Stomach (tissue), 4 donors: Measurements from ENCODE around the gene ITPRIP.

Experiments
- POLR2A ChIP-seq, 4 donors: fragments of 450-650 bp; IDR thresholded peaks; one replicate each; pipeline ENCODE4 v1.6.1; 2016; ENCODE audit warnings: antibody characterized with exemption in 4 of 4, control low read depth in 2 of 4, mild to moderate bottlenecking in 1 of 4, moderate library complexity in 1 of 4
- TF ChIP-seq, protein P1 (sequence below), 7 experiments: fragments of 450-650 bp in 4 of 7; fragments of 200-600 bp in 3 of 7; sonication (generic) in 3 of 7; IDR thresholded peaks; one replicate each; pipeline ENCODE4 v1.5.1; 2016 to 2019; ENCODE audit warnings: antibody characterized with exemption in 7 of 7, control low read depth in 2 of 7, mild to moderate bottlenecking in 1 of 7

DNA sequence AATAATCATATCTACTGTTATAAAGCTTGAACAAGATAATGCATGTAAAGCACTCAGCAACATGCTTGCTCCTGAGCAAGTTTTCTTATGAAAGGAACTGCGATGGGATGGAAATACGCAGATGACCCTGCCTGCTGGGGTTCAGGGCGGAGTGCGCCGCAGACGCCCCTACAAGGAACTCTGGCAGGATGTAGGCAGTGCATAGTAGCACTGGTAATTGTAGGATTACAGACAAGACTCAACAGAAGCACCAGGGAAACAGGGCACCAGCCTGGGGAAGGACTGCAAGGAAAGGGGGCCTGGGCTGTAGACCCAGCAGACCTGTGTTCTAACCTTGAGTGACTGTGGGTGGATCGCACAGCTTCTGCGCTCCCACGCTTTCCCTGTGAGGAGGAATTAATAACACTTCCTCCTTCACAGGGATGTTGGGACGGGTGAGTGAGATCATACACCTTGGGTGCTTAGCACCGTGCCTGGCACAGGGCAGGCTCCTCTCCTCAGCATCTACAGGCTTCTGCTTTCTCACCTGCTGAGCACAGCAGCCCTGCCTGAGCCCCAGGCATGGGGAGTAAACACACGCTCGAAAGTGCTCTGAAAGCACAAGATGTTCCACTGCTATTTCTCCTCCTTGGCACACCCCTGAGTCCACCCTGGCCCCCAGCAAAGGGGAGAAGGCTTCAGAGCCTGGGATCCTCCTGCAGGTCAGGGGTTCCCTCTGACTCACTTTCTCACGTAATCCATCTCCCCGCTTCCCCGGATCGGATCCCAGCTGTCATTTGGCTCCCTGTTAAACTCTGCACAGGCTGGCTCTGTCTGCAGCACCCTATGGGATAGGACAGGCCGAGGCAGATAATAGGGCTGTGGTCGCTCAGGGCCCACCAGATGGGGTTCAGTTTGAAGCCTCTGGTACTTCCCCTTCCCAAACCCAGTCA is 19.2 kb downstream of the ITPRIP start:
- TF ChIP-seq POLR2A (IDR thresholded peaks at IDR 0.05), result no peak
- TF ChIP-seq, protein P1, sequence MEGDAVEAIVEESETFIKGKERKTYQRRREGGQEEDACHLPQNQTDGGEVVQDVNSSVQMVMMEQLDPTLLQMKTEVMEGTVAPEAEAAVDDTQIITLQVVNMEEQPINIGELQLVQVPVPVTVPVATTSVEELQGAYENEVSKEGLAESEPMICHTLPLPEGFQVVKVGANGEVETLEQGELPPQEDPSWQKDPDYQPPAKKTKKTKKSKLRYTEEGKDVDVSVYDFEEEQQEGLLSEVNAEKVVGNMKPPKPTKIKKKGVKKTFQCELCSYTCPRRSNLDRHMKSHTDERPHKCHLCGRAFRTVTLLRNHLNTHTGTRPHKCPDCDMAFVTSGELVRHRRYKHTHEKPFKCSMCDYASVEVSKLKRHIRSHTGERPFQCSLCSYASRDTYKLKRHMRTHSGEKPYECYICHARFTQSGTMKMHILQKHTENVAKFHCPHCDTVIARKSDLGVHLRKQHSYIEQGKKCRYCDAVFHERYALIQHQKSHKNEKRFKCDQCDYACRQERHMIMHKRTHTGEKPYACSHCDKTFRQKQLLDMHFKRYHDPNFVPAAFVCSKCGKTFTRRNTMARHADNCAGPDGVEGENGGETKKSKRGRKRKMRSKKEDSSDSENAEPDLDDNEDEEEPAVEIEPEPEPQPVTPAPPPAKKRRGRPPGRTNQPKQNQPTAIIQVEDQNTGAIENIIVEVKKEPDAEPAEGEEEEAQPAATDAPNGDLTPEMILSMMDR (IDR thresholded peaks at IDR 0.05), result no peak
